ENCODE results near the gene SETD7.
"Not testable (repeated sequence)": the region's sequence is repeated elsewhere in the genome, so short reads cannot be mapped to it uniquely, and the experiment has no call there.

The SETD7 gene

DNA sequence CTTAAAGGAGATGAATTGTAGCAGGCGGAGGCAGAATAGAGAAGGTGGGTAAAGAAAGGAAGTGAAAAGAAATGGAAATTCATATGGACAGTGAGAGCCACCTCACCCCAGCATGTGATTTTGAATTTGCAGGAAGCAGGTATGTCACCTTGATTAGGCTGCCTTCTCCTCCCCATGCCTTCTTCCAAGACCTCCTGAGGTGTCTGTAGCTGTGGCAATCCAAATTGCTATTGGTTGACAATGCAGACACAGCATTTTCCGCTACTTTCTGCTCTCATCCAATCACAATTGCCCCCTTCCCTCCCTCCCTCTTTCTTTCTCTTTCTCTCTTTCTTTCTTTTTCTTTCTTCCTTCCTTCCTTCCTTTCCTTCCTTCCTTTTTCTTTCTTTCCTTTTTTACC is 63.6 kb downstream of the SETD7 start:
- H3K27me3 Mint-ChIP-seq (ENCODE audit: low read depth), result peaks cover 16% of the 10 kb centered on the region
- no peak overlapping the region for H3K27ac Mint-ChIP-seq
- H3K4me1 Mint-ChIP-seq (ENCODE audit: low read depth), result no peaks in the 10 kb centered on the region
- H3K9me3 Mint-ChIP-seq, result no peaks in the 10 kb centered on the region
- H3K36me3 Mint-ChIP-seq (ENCODE audit: low read depth), result no peaks in the 10 kb centered on the region
- no peak overlapping the region for H3K4me3 Mint-ChIP-seq

GRCh38 chr4:139489638-139490037 is 66.4 kb downstream of the SETD7 start:
- peaks cover 21% of the 10 kb centered on the region for H3K27me3 Mint-ChIP-seq (ENCODE audit: low read depth)
- no peak overlapping the region for H3K27ac Mint-ChIP-seq
- no peaks in the 10 kb centered on the region for H3K36me3 Mint-ChIP-seq (ENCODE audit: low read depth)
- H3K4me3 Mint-ChIP-seq, result no peak overlapping the region
- no peaks in the 10 kb centered on the region for H3K4me1 Mint-ChIP-seq (ENCODE audit: low read depth)
- no peaks in the 10 kb centered on the region for H3K9me3 Mint-ChIP-seq

GRCh38 chr4:139488442-139488841 is 67.6 kb downstream of the SETD7 start:
- Mint-ChIP-seq H3K4me1 (ENCODE audit: low read depth) (no peaks in the 10 kb centered on the region), H3K9me3 (no peaks in the 10 kb centered on the region), H3K27me3 (ENCODE audit: low read depth) (peaks cover 21% of the 10 kb centered on the region), H3K27ac (no peak overlapping the region), H3K36me3 (ENCODE audit: low read depth) (no peaks in the 10 kb centered on the region), H3K4me3 (no peak overlapping the region)

- no peaks in the 10 kb centered on the region for H3K36me3 Mint-ChIP-seq (ENCODE audit: low read depth)
- no peaks in the 10 kb centered on the region for H3K4me1 Mint-ChIP-seq (ENCODE audit: low read depth)
- no peak overlapping the region for H3K4me3 Mint-ChIP-seq
- peaks cover 21% of the 10 kb centered on the region for H3K27me3 Mint-ChIP-seq (ENCODE audit: low read depth)
- H3K27ac Mint-ChIP-seq, result no peak overlapping the region
- no peaks in the 10 kb centered on the region for H3K9me3 Mint-ChIP-seq
These were observed 71.2 kb downstream of the SETD7 start for GRCh38 chr4:139484783-139485311.

GRCh38 chr4:139483000-139483399 is 73.0 kb downstream of the SETD7 start:
- Mint-ChIP-seq H3K9me3 (no peaks in the 10 kb centered on the region), H3K4me3 (no peak overlapping the region), H3K4me1 (ENCODE audit: low read depth) (no peaks in the 10 kb centered on the region), H3K27ac (no peak overlapping the region), H3K36me3 (ENCODE audit: low read depth) (no peaks in the 10 kb centered on the region), H3K27me3 (ENCODE audit: low read depth) (peaks cover 8% of the 10 kb centered on the region)

GRCh38 chr4:139481465-139481864 is 74.6 kb downstream of the SETD7 start:
- H3K4me3 Mint-ChIP-seq, result no peak overlapping the region
- no peaks in the 10 kb centered on the region for H3K9me3 Mint-ChIP-seq
- peaks cover 2% of the 10 kb centered on the region for H3K36me3 Mint-ChIP-seq (ENCODE audit: low read depth)
- H3K27me3 Mint-ChIP-seq (ENCODE audit: low read depth), result peaks cover 6% of the 10 kb centered on the region
- H3K4me1 Mint-ChIP-seq (ENCODE audit: low read depth), result no peaks in the 10 kb centered on the region
- no peak overlapping the region for H3K27ac Mint-ChIP-seq

- Mint-ChIP-seq H3K27ac (no peak overlapping the region), H3K36me3 (ENCODE audit: low read depth) (peaks cover 21% of the 10 kb centered on the region), H3K9me3 (peaks cover 7% of the 10 kb centered on the region), H3K4me1 (ENCODE audit: low read depth) (no peaks in the 10 kb centered on the region), H3K4me3 (no peak overlapping the region), H3K27me3 (ENCODE audit: low read depth) (no peaks in the 10 kb centered on the region)
These were observed 79.7 kb downstream of the SETD7 start for GRCh38 chr4:139476363-139476762.

- Mint-ChIP-seq H3K9me3 (peaks cover 32% of the 10 kb centered on the region), H3K27ac (no peak overlapping the region)
These were observed 83.2 kb downstream of the SETD7 start for GRCh38 chr4:139472852-139473251.

GRCh38 chr4:139470997-139471665 is 84.9 kb downstream of the SETD7 start:
- Mint-ChIP-seq H3K27ac (no peak overlapping the region), H3K4me3 (no peak overlapping the region), H3K27me3 (ENCODE audit: low read depth) (no peaks in the 10 kb centered on the region), H3K4me1 (ENCODE audit: low read depth) (no peaks in the 10 kb centered on the region), H3K9me3 (peaks cover 33% of the 10 kb centered on the region), H3K36me3 (ENCODE audit: low read depth) (peaks cover 28% of the 10 kb centered on the region)

More at GRCh38 chr4:139472852-139473251, 83.2 kb downstream of the SETD7 start:
- Mint-ChIP-seq H3K4me3 (no peak overlapping the region), H3K36me3 (ENCODE audit: low read depth) (peaks cover 30% of the 10 kb centered on the region), H3K4me1 (ENCODE audit: low read depth) (no peaks in the 10 kb centered on the region), H3K27me3 (ENCODE audit: low read depth) (no peaks in the 10 kb centered on the region)

DNA sequence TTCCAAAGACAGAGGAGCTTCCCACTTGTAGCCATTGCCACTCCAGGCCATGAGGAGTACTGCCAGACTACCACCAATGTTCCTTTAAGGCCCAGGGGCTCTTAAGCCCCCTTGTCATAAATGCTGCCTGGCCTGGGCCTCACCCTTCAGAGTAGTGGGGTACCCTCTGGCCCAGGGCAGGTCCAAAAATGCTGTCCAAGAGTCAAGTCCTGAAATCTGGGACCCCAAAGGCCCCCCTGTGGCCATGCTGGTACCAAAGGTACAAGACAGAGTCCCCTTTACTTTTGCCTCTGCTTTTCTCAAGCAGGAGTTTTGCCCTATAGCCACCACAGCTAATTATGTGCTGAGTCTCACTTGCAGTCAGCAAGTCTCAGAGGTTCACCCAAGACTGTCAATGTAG is 85.7 kb downstream of the SETD7 start:
- H3K4me1 Mint-ChIP-seq (ENCODE audit: low read depth), result no peaks in the 10 kb centered on the region
- peaks cover 33% of the 10 kb centered on the region for H3K9me3 Mint-ChIP-seq
- H3K36me3 Mint-ChIP-seq (ENCODE audit: low read depth), result peaks cover 28% of the 10 kb centered on the region
- H3K27me3 Mint-ChIP-seq (ENCODE audit: low read depth), result no peaks in the 10 kb centered on the region
- no peak overlapping the region for H3K27ac Mint-ChIP-seq
- no peak overlapping the region for H3K4me3 Mint-ChIP-seq

DNA sequence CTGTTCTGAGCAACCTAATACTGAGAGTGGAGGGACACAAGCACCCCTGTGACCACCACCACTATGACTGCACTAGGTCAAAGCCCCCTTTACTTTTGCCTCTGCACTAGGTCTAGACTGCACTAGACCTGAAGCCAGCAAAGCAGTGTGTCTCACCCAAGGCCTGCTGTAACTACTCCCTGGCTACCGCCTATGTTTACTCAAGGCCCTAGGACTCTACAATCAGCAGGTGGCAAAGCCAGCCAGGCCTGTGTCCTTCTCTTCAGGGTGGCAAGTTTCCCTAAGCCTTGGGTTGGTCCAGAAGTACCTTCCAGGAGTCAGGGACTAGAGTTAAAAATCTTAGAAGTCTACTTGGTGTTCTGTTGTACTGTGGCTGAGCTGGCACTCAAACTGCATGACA is 86.2 kb downstream of the SETD7 start:
- no peak overlapping the region for H3K4me3 Mint-ChIP-seq
- H3K36me3 Mint-ChIP-seq (ENCODE audit: low read depth), result peaks cover 28% of the 10 kb centered on the region
- no peaks in the 10 kb centered on the region for H3K27me3 Mint-ChIP-seq (ENCODE audit: low read depth)
- H3K27ac Mint-ChIP-seq, result no peak overlapping the region
- H3K9me3 Mint-ChIP-seq, result peaks cover 33% of the 10 kb centered on the region
- H3K4me1 Mint-ChIP-seq (ENCODE audit: low read depth), result no peaks in the 10 kb centered on the region

- no peaks in the 10 kb centered on the region for H3K4me1 Mint-ChIP-seq (ENCODE audit: low read depth)
- H3K27ac Mint-ChIP-seq, result no peak overlapping the region
- no peaks in the 10 kb centered on the region for H3K27me3 Mint-ChIP-seq (ENCODE audit: low read depth)
- H3K4me3 Mint-ChIP-seq, result no peak overlapping the region
- peaks cover 33% of the 10 kb centered on the region for H3K9me3 Mint-ChIP-seq
- H3K36me3 Mint-ChIP-seq (ENCODE audit: low read depth), result peaks cover 28% of the 10 kb centered on the region
These were observed 86.8 kb downstream of the SETD7 start for GRCh38 chr4:139469216-139469615.

DNA sequence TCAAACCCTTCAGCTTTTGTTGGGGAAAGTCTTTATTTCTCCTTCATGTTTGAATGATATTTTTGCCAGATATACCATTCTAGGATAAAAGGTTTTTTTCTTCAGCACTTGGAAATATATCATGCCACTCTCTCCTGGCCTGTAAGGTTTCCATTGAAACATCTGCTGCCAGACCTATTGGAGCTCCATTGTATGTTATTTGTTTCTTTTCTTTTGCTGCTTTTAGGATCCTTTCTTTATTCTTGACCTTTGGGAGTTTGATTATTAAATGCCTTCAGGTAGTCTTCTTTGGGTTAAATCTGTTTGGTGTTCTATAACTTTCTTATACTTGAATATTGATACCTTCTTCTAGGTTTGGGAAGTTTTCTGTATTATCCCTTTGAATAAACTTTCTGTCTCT is 87.3 kb downstream of the SETD7 start:
- H3K27me3 Mint-ChIP-seq (ENCODE audit: low read depth); H3K27ac Mint-ChIP-seq; H3K4me1 Mint-ChIP-seq (ENCODE audit: low read depth); H3K4me3 Mint-ChIP-seq: not testable (repeated sequence)
- Mint-ChIP-seq H3K36me3 (ENCODE audit: low read depth) (peaks cover 31% of the 10 kb centered on the region), H3K9me3 (peaks cover 38% of the 10 kb centered on the region)

- Mint-ChIP-seq H3K4me3 (no peak overlapping the region), H3K27ac (no peak overlapping the region), H3K27me3 (ENCODE audit: low read depth) (no peaks in the 10 kb centered on the region), H3K4me1 (ENCODE audit: low read depth) (peaks cover 2% of the 10 kb centered on the region), H3K36me3 (ENCODE audit: low read depth) (peaks cover 16% of the 10 kb centered on the region), H3K9me3 (peaks cover 32% of the 10 kb centered on the region)
These were observed 90.1 kb downstream of the SETD7 start for GRCh38 chr4:139465922-139466321.

GRCh38 chr4:139464512-139464911 is 91.5 kb downstream of the SETD7 start:
- not testable (repeated sequence) for H3K27ac Mint-ChIP-seq; H3K4me3 Mint-ChIP-seq; H3K4me1 Mint-ChIP-seq (ENCODE audit: low read depth); H3K27me3 Mint-ChIP-seq (ENCODE audit: low read depth)
- H3K9me3 Mint-ChIP-seq, result peaks cover 25% of the 10 kb centered on the region
- H3K36me3 Mint-ChIP-seq (ENCODE audit: low read depth), result peaks cover 16% of the 10 kb centered on the region
